ENCODE data around the gene GALNT15. TPM values are rescaled to one million over a fixed set of nuclear protein-coding genes. Genes with fewer than 3 reads are reported as not detected.

GALNT15 gene
- polyA plus RNA-seq, 2 donors, result 2.8 to 7.9 TPM

DNA sequence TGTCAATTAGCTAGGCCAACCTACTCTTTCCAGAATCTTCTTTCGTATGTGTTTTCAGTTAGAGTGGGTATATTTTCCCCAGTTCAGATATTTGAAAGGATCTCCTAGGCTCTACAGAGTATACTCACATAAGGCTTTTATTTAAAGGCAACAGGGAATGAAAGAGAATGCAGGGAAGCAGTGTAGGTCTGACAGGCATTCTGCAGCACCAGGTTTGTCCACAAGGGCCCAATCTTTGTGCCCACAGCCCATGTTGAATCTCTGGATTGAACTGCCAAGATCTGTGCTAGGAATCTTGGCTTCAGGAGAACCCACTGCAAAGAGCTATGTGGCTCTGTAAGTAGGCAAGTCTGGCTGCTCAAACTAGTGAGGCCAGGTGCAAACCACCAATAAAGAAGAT lies 24.2 kb upstream of the GALNT15 start:
- Histone ChIP-seq H3K27me3 (ENCODE audit: control insufficient read depth in 1 of 2, insufficient read depth in 2 of 2, low read length in 2 of 2) (no peaks in the 10 kb centered on the region), H3K9me3 (ENCODE audit: control insufficient read depth in 2 of 2, insufficient read depth in 1 of 2, low read depth in 1 of 2, low read length in 1 of 2) (no peaks in the 10 kb centered on the region), H3K4me3 (ENCODE audit: low read depth in 1 of 2, low read length in 2 of 2) (no peak overlapping the region), H3K4me1 (ENCODE audit: control insufficient read depth in 2 of 2, insufficient read depth in 2 of 2, low read length in 1 of 2) (peaks cover 0 to 1% of the 10 kb centered on the region in 2 donors), H3K27ac (ENCODE audit: low read depth in 2 of 2, low read length in 1 of 2) (no peak overlapping the region), H3K36me3 (ENCODE audit: control insufficient read depth in 2 of 2, insufficient read depth in 2 of 2, low read length in 1 of 2) (no peaks in the 10 kb centered on the region)
- WGBS, 2 donors, result 95 to 97% methylated on average over 1 of the region's 1 CpG

DNA sequence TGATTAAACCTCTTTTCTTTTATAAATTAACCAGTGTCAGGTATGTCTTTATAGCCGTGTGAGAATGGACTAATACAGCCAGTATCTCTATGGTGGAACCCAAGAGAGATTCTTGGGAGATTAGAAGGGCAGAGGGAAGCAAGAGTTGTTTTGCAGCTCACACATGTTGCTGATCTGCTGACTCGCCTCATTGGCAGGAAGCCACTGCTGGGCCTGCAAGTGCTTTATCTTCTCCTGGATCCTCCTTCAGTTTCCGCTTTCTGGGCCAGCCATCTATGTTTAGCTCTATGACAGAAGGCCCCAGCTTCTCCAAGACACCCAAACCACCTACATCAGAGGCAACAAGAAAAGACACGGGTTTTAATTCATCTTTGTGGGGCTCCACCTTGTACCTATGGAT lies 23.4 kb upstream of the GALNT15 start:
- peak overlapping the region in 1 of 2 donors; percentile 6 for H3K27ac ChIP-seq (ENCODE audit: low read depth in 2 of 2, low read length in 1 of 2)
- H3K36me3 ChIP-seq (ENCODE audit: control insufficient read depth in 2 of 2, insufficient read depth in 2 of 2, low read length in 1 of 2), result no peaks in the 10 kb centered on the region
- no peaks in the 10 kb centered on the region for H3K9me3 ChIP-seq (ENCODE audit: control insufficient read depth in 2 of 2, insufficient read depth in 1 of 2, low read depth in 1 of 2, low read length in 1 of 2)
- WGBS, 2 donors, result 49 to 60% methylated on average over 4 of the region's 4 CpGs
- H3K4me1 ChIP-seq (ENCODE audit: control insufficient read depth in 2 of 2, insufficient read depth in 2 of 2, low read length in 1 of 2), result peaks cover 0 to 1% of the 10 kb centered on the region in 2 donors
- no peak overlapping the region for H3K4me3 ChIP-seq (ENCODE audit: low read depth in 1 of 2, low read length in 2 of 2)
- H3K27me3 ChIP-seq (ENCODE audit: control insufficient read depth in 1 of 2, insufficient read depth in 2 of 2, low read length in 2 of 2), result no peaks in the 10 kb centered on the region

DNA sequence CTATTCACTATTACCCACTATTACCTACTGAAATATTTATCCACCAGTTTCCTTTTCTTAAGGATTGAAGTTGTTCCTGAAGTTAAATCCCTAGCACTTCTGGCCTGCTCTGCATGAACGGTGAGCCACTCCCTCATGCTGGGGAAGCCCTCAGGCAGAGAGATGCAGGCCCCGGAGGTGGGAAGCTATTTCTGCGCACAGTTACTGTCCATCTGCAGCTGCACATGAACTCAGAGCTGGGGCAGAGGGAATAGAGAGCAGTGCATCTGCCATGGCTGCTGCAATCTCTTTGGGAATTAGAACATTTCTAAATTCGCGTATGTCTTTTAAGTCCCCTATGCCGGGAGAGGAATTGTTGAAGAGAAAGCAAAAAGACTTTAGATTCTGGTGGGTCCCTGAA lies 6.3 kb upstream of the GALNT15 start:
- Histone ChIP-seq H3K4me3 (ENCODE audit: low read depth in 1 of 2, low read length in 2 of 2) (no peak overlapping the region), H3K36me3 (ENCODE audit: control insufficient read depth in 2 of 2, insufficient read depth in 2 of 2, low read length in 1 of 2) (no peaks in the 10 kb centered on the region), H3K27me3 (ENCODE audit: control insufficient read depth in 1 of 2, insufficient read depth in 2 of 2, low read length in 2 of 2) (peaks cover 0 to 3% of the 10 kb centered on the region in 2 donors), H3K27ac (ENCODE audit: low read depth in 2 of 2, low read length in 1 of 2) (no peak overlapping the region), H3K4me1 (ENCODE audit: control insufficient read depth in 2 of 2, insufficient read depth in 2 of 2, low read length in 1 of 2) (no peaks in the 10 kb centered on the region), H3K9me3 (ENCODE audit: control insufficient read depth in 2 of 2, insufficient read depth in 1 of 2, low read depth in 1 of 2, low read length in 1 of 2) (peaks cover 0 to 4% of the 10 kb centered on the region in 2 donors)
- 80 to 83% methylated on average over 6 of the region's 6 CpGs for WGBS, 2 donors

GRCh38 chr3:16171009-16171408 lies 3.5 kb upstream of the GALNT15 start:
- H3K27ac ChIP-seq (ENCODE audit: low read depth in 2 of 2, low read length in 1 of 2), result no peak overlapping the region
- WGBS, 2 donors, result 67 to 70% methylated on average over 2 of the region's 2 CpGs

GRCh38 chr3:16171825-16172224 lies 2.7 kb upstream of the GALNT15 start:
- no peaks in the 10 kb centered on the region for H3K36me3 ChIP-seq (ENCODE audit: control insufficient read depth in 2 of 2, insufficient read depth in 2 of 2, low read length in 1 of 2)
- H3K4me1 ChIP-seq (ENCODE audit: control insufficient read depth in 2 of 2, insufficient read depth in 2 of 2, low read length in 1 of 2), result peaks cover 0 to 3% of the 10 kb centered on the region in 2 donors
- H3K4me3 ChIP-seq (ENCODE audit: low read depth in 1 of 2, low read length in 2 of 2), result no peak overlapping the region
- H3K9me3 ChIP-seq (ENCODE audit: control insufficient read depth in 2 of 2, insufficient read depth in 1 of 2, low read depth in 1 of 2, low read length in 1 of 2), result no peaks in the 10 kb centered on the region
- no peaks in the 10 kb centered on the region for H3K27me3 ChIP-seq (ENCODE audit: control insufficient read depth in 1 of 2, insufficient read depth in 2 of 2, low read length in 2 of 2)
- WGBS, 2 donors, result 72 to 87% methylated on average over 1 of the region's 1 CpG
- H3K27ac ChIP-seq (ENCODE audit: low read depth in 2 of 2, low read length in 1 of 2), result no peak overlapping the region

More at GRCh38 chr3:16171009-16171408, 3.5 kb upstream of the GALNT15 start:
- Histone ChIP-seq H3K27me3 (ENCODE audit: control insufficient read depth in 1 of 2, insufficient read depth in 2 of 2, low read length in 2 of 2) (no peaks in the 10 kb centered on the region), H3K4me3 (ENCODE audit: low read depth in 1 of 2, low read length in 2 of 2) (no peak overlapping the region), H3K36me3 (ENCODE audit: control insufficient read depth in 2 of 2, insufficient read depth in 2 of 2, low read length in 1 of 2) (no peaks in the 10 kb centered on the region), H3K9me3 (ENCODE audit: control insufficient read depth in 2 of 2, insufficient read depth in 1 of 2, low read depth in 1 of 2, low read length in 1 of 2) (no peaks in the 10 kb centered on the region), H3K4me1 (ENCODE audit: control insufficient read depth in 2 of 2, insufficient read depth in 2 of 2, low read length in 1 of 2) (peaks cover 0 to 3% of the 10 kb centered on the region in 2 donors)

GRCh38 chr3:16173283-16174025 lies 1.0 kb upstream of the GALNT15 start:
- no peak overlapping the region for H3K4me3 ChIP-seq (ENCODE audit: low read depth in 1 of 2, low read length in 2 of 2)
- 74 to 78% methylated on average over 5 of the region's 5 CpGs for WGBS, 2 donors
- H3K27me3 ChIP-seq (ENCODE audit: control insufficient read depth in 1 of 2, insufficient read depth in 2 of 2, low read length in 2 of 2), result no peaks in the 10 kb centered on the region
- H3K4me1 ChIP-seq (ENCODE audit: control insufficient read depth in 2 of 2, insufficient read depth in 2 of 2, low read length in 1 of 2), result peaks cover 0 to 8% of the 10 kb centered on the region in 2 donors
- no peaks in the 10 kb centered on the region for H3K36me3 ChIP-seq (ENCODE audit: control insufficient read depth in 2 of 2, insufficient read depth in 2 of 2, low read length in 1 of 2)
- no peaks in the 10 kb centered on the region for H3K9me3 ChIP-seq (ENCODE audit: control insufficient read depth in 2 of 2, insufficient read depth in 1 of 2, low read depth in 1 of 2, low read length in 1 of 2)
- peak overlapping the region; percentile 13 to 24 for H3K27ac ChIP-seq (ENCODE audit: low read depth in 2 of 2, low read length in 1 of 2)

GRCh38 chr3:16174026-16174355 lies 489 bp upstream of the GALNT15 start:
- H3K27ac ChIP-seq (ENCODE audit: low read depth in 2 of 2, low read length in 1 of 2), result peak overlapping the region; percentile 13 to 24
- H3K27me3 ChIP-seq (ENCODE audit: control insufficient read depth in 1 of 2, insufficient read depth in 2 of 2, low read length in 2 of 2), result no peaks in the 10 kb centered on the region
- H3K36me3 ChIP-seq (ENCODE audit: control insufficient read depth in 2 of 2, insufficient read depth in 2 of 2, low read length in 1 of 2), result no peaks in the 10 kb centered on the region
- H3K4me3 ChIP-seq (ENCODE audit: low read depth in 1 of 2, low read length in 2 of 2), result no peak overlapping the region
- H3K4me1 ChIP-seq (ENCODE audit: control insufficient read depth in 2 of 2, insufficient read depth in 2 of 2, low read length in 1 of 2), result peaks cover 0 to 8% of the 10 kb centered on the region in 2 donors
- H3K9me3 ChIP-seq (ENCODE audit: control insufficient read depth in 2 of 2, insufficient read depth in 1 of 2, low read depth in 1 of 2, low read length in 1 of 2), result no peaks in the 10 kb centered on the region
- 5 to 40% methylated on average over 1 of the region's 1 CpG for WGBS, 2 donors

- Histone ChIP-seq H3K27me3 (ENCODE audit: control insufficient read depth in 1 of 2, insufficient read depth in 2 of 2, low read length in 2 of 2) (no peaks in the 10 kb centered on the region), H3K4me3 (ENCODE audit: low read depth in 1 of 2, low read length in 2 of 2) (peak overlapping the region; percentile 31 to 41)
- WGBS, 2 donors, result 74 to 79% methylated on average over 19 of the region's 19 CpGs
Measured at GRCh38 chr3:16174976-16175901, 759 bp downstream of the GALNT15 start.

GRCh38 chr3:16176391-16177030 lies 2.0 kb downstream of the GALNT15 start:
- Histone ChIP-seq H3K4me1 (ENCODE audit: control insufficient read depth in 2 of 2, insufficient read depth in 2 of 2, low read length in 1 of 2) (peaks cover 0 to 8% of the 10 kb centered on the region in 2 donors), H3K4me3 (ENCODE audit: low read depth in 1 of 2, low read length in 2 of 2) (peak overlapping the region; percentile 41 to 43), H3K27me3 (ENCODE audit: control insufficient read depth in 1 of 2, insufficient read depth in 2 of 2, low read length in 2 of 2) (no peaks in the 10 kb centered on the region), H3K9me3 (ENCODE audit: control insufficient read depth in 2 of 2, insufficient read depth in 1 of 2, low read depth in 1 of 2, low read length in 1 of 2) (no peaks in the 10 kb centered on the region), H3K36me3 (ENCODE audit: control insufficient read depth in 2 of 2, insufficient read depth in 2 of 2, low read length in 1 of 2) (no peaks in the 10 kb centered on the region), H3K27ac (ENCODE audit: low read depth in 2 of 2, low read length in 1 of 2) (peak overlapping the region in 1 of 2 donors; percentile 22)
- WGBS, 2 donors, result 75 to 80% methylated on average over 6 of the region's 6 CpGs

More at GRCh38 chr3:16174976-16175901, 759 bp downstream of the GALNT15 start:
- Histone ChIP-seq H3K36me3 (ENCODE audit: control insufficient read depth in 2 of 2, insufficient read depth in 2 of 2, low read length in 1 of 2) (no peaks in the 10 kb centered on the region), H3K27ac (ENCODE audit: low read depth in 2 of 2, low read length in 1 of 2) (peak overlapping the region; percentile 29 to 34), H3K9me3 (ENCODE audit: control insufficient read depth in 2 of 2, insufficient read depth in 1 of 2, low read depth in 1 of 2, low read length in 1 of 2) (no peaks in the 10 kb centered on the region), H3K4me1 (ENCODE audit: control insufficient read depth in 2 of 2, insufficient read depth in 2 of 2, low read length in 1 of 2) (peaks cover 0 to 8% of the 10 kb centered on the region in 2 donors)

Measured in esophagus (tissue), 2 donors.